GM12891 (cell line): ENCODE data around the gene CNGB1.

ENCODE experiments used
- DNase-seq: peaks from one replicate; pipeline ENCODE4 v3.0.0; 2011; ENCODE audit warnings: low spot score; ENCODE audit not compliant: insufficient read length
- FAIRE-seq: peaks from 2 replicates; lab custom pipeline; 2011; peaks lifted over from hg19 to GRCh38; lab: Jason Lieb, UNC
- PAX5 ChIP-seq: IDR thresholded peaks from 2 replicates; pipeline ENCODE4 v1.6.1; 2011; ENCODE audit warnings: low read length, moderate library complexity, mild to moderate bottlenecking; ENCODE audit not compliant: insufficient read depth, severe bottlenecking
- POLR2A ChIP-seq: IDR thresholded peaks from 2 replicates; pipeline ENCODE4 v1.6.1; 2011; ENCODE audit warnings: low read depth, low read length, control low read depth
- POLR2AphosphoS5 ChIP-seq: IDR thresholded peaks from 2 replicates; pipeline ENCODE4 v1.6.1; 2011; ENCODE audit warnings: low read depth, low read length, control low read depth
- POU2F2 ChIP-seq: IDR thresholded peaks from 2 replicates; pipeline ENCODE4 v1.6.1; 2011; ENCODE audit warnings: low read depth, mild to moderate bottlenecking, control low read depth, low read length, moderate library complexity
- SPI1 ChIP-seq: IDR thresholded peaks from 2 replicates; pipeline ENCODE4 v1.6.1; 2011; ENCODE audit warnings: low read depth, low read length, control low read depth
- TAF1 ChIP-seq: IDR thresholded peaks from 2 replicates; pipeline ENCODE4 v1.6.1; 2011; ENCODE audit warnings: low read depth, low read length, control low read depth

CNGB1 gene

DNA sequence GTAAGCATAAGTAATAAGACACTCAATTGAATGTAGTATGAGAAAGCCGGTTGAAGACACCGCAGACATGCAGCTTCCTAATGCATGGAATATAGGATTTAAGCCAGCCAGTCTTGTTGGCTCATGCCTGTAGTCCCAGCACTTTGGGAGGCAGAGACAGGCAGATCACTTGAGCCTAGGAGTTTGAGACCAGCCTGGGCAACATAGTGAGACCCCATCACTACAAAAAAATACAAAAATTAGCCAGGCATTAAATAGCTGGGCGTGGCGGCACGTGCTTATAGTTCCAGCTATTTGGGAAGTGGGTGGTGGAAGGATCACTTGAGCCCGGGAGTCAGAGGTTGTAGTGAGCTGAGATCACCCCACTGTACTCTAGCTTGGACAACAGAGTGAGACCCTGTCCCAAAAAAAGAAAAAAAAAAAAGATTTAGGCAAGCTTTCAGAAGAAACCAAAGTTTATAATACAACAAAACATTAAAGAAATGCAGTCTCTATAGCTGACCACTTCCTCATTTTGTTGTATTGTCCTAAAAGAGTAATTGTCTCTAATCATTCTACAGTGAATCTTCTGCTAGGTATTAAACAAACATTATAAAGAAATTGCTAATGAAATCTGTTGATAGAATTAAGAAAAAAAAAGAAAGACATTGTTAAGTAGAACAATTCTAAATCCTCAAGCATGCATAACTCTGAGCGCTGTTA, 100.0 kb downstream of the CNGB1 start:
- FAIRE-seq = no peak
- TF ChIP-seq SPI1 (peak; percentile 61), POLR2A (no peak)
- no peak for DNase-seq

DNA sequence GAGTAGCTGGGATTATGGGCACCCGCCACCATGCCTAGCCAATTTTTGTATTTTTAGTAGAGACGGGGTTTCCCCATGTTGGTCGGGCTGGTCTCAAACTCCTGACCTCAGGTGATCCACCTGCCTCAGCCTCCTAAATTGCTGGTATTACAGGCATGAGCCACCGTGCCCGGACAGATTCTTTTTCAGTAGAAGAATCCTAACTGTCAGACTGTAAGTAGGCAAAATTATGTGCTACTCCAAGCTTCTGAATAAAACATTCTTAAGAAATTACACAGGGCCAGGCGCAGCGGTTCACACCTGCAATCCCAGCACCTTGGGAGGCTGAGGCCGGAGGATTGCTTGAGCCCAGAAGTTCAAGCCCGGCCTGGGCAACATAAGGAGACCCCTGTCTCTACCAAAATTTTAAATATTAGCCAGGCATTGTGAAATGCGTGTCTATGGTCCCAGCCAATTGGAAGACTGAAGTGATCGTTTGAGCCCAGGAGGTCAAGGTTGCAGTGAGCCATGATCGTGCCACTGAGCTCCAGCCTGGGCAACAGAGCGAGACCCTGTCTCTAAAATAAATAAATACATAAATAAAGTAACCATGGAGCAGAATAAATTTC, 101.9 kb downstream of the CNGB1 start:
- FAIRE-seq (no peak), DNase-seq (no peak)

DNA sequence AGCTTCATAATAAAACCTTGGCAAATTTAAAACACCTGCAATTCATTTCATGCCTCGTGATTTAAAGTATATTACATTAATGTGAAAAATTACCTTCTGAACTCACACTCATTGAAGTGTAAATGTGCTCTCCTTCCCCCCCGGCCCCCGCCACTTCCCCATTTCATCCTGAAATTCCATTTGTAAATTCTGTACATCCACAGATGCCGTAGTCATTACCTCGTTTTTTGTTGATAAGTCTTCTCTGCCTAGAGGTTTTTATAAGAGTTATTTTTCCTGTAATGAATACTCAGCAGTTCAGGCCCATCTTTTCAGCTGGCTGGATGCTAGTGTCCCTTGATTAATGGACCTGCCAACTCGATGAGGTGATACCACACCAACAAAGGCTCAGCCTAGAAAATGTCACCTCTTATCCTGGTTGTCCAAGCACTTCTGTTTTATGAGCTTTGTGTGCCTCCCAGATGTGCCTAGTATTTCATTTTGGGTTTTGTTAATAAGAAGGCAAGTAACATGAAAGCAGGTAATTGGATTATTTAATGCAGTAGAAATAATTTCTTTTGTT, 103.8 kb downstream of the CNGB1 start:
- FAIRE-seq = no peak
- no peak for TF ChIP-seq POLR2AphosphoS5
- TF ChIP-seq POLR2A = no peak
- TF ChIP-seq TAF1 = no peak
- no peak for TF ChIP-seq SPI1
- TF ChIP-seq POU2F2 = no peak
- TF ChIP-seq PAX5 = no peak
- no peak for DNase-seq

More for the DNA sequence above, 101.9 kb downstream of the CNGB1 start:
- no peak for TF ChIP-seq POU2F2
- no peak for TF ChIP-seq POLR2A
- no peak for TF ChIP-seq POLR2AphosphoS5
- TF ChIP-seq SPI1 = no peak
- no peak for TF ChIP-seq TAF1
- TF ChIP-seq PAX5 = no peak

DNA sequence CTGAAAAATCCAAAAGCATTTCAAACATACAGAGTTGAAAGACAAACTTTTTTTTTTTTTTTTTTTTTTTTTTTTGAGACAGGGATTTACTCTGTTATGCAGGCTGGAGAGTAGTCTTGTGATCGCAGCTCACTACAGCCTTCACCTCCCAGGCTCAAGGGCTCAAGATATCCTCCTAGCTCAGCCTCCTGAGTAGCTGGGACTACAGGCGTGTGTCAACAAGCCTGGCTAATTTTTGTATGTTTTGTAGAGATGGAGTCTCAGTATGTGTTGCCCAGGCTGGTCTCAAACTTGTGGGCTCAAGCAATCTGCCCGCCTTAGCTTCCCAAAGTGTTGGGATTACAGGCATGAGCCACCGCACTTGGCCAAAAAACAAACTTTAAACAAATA, 104.4 kb downstream of the CNGB1 start:
- FAIRE-seq = no peak

DNA sequence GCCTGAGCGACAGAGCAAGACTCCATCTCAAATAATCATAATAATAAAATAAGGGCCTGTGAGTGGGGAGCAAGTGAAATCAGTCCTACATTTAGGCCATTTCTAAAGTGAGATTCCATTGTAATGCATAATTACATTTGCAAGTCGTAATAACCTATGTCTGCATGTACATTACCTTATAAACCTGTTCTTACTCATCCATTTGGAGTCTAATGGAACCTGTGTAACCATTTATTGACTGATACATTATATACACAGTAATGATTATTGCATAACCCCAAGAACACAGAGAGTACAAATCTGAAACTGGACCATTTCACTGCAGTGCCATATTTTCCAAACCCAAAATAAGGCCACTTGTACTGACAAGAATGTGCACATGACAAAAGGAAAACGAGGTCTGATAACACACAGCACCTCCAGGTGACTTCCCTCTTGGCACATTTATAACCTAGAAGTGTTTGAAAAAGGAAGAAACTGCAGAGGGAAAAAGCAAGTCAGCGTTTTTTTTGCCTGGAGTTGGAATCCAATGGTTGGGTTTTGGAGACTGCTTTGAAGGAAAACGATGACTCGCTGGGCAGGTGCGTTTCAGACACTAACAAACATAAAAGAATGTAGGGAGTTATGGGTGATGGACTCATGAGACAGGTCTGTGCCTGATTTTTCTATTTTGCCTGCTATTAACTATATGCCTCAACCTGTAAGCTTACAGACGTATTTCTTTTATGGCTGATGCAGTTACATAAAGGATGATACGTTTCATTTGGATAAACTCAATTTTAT, 105.0 kb downstream of the CNGB1 start:
- DNase-seq = no peak
- no peak for FAIRE-seq
- TF ChIP-seq POLR2A = no peak
- no peak for TF ChIP-seq POLR2AphosphoS5
- no peak for TF ChIP-seq PAX5
- no peak for TF ChIP-seq TAF1
- TF ChIP-seq SPI1 = no peak
- TF ChIP-seq POU2F2 = no peak

More for the DNA sequence above, 104.4 kb downstream of the CNGB1 start:
- TF ChIP-seq POLR2AphosphoS5 (no peak), SPI1 (no peak), PAX5 (no peak), POU2F2 (no peak), POLR2A (no peak), TAF1 (no peak)
- no peak for DNase-seq

DNA sequence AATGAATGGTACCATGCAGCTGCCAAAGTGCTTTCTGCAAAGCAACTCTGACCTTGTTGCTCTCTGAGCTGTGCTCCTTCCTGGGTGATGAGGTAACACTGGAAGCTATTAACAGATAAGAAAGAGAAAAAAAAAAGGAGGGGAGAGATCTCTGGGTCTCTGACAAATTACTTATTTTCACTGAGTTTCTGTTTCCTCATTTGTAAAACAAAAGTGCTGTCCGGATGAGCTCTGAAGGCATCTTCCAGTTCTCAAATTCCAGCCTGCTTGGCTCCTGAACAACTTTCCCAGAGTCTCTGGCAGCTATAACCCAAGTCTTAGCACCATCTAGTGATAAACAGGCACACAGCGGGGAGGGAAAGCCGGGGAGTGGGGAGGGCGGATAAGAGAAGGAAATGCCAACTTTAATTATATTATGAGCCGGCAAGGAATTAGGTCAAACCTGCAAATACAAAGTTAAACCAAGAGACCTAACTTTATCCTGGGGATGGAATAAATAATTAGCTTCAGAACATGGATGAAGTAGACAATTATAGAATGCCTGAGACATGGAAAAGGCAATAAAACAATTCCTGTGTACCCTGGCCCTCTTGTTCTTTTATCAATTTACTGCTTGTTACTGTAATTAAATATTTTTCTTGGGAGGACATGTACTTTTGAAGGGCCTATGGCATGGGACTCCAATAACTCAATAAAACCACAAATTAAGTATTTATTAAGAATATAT, 107.3 kb downstream of the CNGB1 start:
- DNase-seq = no peak
- no peak for TF ChIP-seq POLR2AphosphoS5
- TF ChIP-seq SPI1 = no peak
- TF ChIP-seq POU2F2 = no peak
- no peak for TF ChIP-seq TAF1
- TF ChIP-seq POLR2A = no peak
- no peak for TF ChIP-seq PAX5
- no peak for FAIRE-seq

DNA sequence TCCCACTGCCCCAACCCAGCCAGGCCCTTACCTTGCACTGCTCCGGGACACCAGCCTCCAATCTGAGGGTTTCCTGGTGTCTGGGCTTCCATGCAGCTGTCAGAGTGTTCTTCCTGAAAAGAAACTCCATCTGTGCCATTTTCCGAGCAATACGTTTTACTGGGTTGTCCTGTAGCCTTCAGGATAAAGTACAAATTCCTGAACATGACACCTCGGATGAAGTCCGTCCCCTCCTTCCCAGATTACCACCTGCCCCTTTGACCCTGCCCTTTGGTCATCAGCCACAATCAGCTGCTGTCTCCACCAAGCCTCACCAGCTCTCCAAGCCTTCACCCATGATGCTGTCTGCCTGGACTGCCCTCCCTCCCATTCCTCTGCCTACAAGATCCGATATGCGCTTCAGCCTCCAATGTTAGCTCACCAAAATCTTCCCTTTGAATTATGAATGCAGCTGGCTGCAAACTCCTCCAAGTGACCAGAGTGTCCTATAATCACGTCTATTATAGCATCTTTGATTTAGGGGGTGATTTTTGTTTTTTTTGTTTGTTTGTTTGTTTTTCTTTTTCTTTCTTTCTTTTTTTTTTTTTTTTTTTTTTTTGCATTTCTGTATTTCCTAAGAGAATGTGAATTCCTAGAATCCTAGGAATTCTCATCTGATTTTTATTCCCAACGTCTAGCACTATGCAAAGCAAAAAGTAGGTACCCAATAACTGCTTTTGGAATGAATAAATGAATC, 108.1 kb downstream of the CNGB1 start:
- FAIRE-seq (no peak), DNase-seq (no peak)
- TF ChIP-seq POLR2A (no peak), TAF1 (no peak), PAX5 (no peak), POU2F2 (no peak), SPI1 (no peak), POLR2AphosphoS5 (no peak)

DNA sequence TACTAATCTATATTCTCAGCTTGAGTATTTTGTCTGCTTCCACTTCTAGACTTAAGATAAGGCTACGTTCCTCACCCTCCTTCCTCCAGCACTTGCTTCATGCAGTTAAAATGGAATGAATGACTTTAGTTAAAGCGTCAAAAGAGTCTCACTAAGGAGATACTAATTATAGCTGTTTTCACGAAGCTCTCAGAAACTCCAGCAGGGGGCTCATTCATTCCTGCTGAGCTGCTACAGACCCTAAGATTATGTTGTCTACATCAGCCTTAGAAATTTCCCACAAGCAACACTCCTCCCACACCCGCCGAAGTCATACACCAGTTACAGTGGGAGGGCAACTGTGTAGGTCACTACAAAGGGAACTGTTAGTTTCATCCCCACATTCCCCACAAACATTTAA, 111.6 kb downstream of the CNGB1 start:
- FAIRE-seq = no peak
- no peak for DNase-seq
- no peak for TF ChIP-seq POLR2AphosphoS5
- TF ChIP-seq PAX5 = no peak
- TF ChIP-seq TAF1 = no peak
- TF ChIP-seq POLR2A = no peak
- TF ChIP-seq POU2F2 = no peak
- TF ChIP-seq SPI1 = no peak
